ENCODE results near the gene CEP68. TPM values are rescaled to one million over a fixed set of nuclear protein-coding genes. Genes with fewer than 3 reads are reported as not detected.

CEP68 gene
- polyA plus RNA-seq, 1 donor from 2014 or later = 34.7 TPM

- no peak for TF ChIP-seq POLR2AphosphoS5 (IDR thresholded peaks at IDR 0.05)
- no peak for TF ChIP-seq MXI1 (conservative IDR thresholded peaks at IDR 0.05; ENCODE audit: poor library complexity, severe bottlenecking)
- no peak for TF ChIP-seq RAD21 (conservative IDR thresholded peaks at IDR 0.05)
- TF ChIP-seq REST (IDR thresholded peaks at IDR 0.05; ENCODE audit: borderline replicate concordance) = no peak
- no peak for TF ChIP-seq SMC3 (conservative IDR thresholded peaks at IDR 0.05; ENCODE audit: poor library complexity)
- no peak for TF ChIP-seq CTCF (IDR thresholded peaks at IDR 0.05; ENCODE audit: poor library complexity, severe bottlenecking)
- TF ChIP-seq EP300 (conservative IDR thresholded peaks at IDR 0.05; ENCODE audit: poor library complexity, severe bottlenecking) = no peak
- no peak for TF ChIP-seq EZH2 (IDR thresholded peaks at IDR 0.05; ENCODE audit: borderline replicate concordance, insufficient read depth, low read length, poor library complexity, severe bottlenecking)
- no peak for TF ChIP-seq TAF1 (IDR thresholded peaks at IDR 0.05; ENCODE audit: low read depth)
- Histone ChIP-seq H3K9ac (ENCODE audit: low read length) (no peak overlapping the region), H3K4me2 (ENCODE audit: low read length) (no peak overlapping the region), H3F3A (ENCODE audit: insufficient read depth, low read length, poor library complexity, severe bottlenecking) (no peaks in the 10 kb centered on the region), H3K9me2 (ENCODE audit: insufficient read depth, low read length) (no peaks in the 10 kb centered on the region), H3K27ac (ENCODE audit: low read length) (no peak overlapping the region), H3K36me3 (ENCODE audit: insufficient read depth, low read length) (no peaks in the 10 kb centered on the region), H3K9me3 (ENCODE audit: low read length) (no peaks in the 10 kb centered on the region), H3K27me3 (ENCODE audit: insufficient read depth, low read depth, low read length) (no peaks in the 10 kb centered on the region), H4K20me1 (ENCODE audit: insufficient read depth) (no peaks in the 10 kb centered on the region), H3K4me3 (ENCODE audit: low read length) (no peak overlapping the region), H3K79me2 (replicated peaks; ENCODE audit: insufficient read depth, low read length) (no peaks in the 10 kb centered on the region), H2AFZ (ENCODE audit: low read depth, low read length) (no peak overlapping the region)
Observed at GRCh38 chr2:65049010-65049639, 7.1 kb upstream of the CEP68 start.

GRCh38 chr2:65050931-65051330 is 5.3 kb upstream of the CEP68 start:
- Histone ChIP-seq H3K27ac (ENCODE audit: low read length) (no peak overlapping the region), H3K9ac (ENCODE audit: low read length) (no peak overlapping the region), H3K4me3 (ENCODE audit: low read length) (no peak overlapping the region), H3K27me3 (ENCODE audit: insufficient read depth, low read depth, low read length) (no peaks in the 10 kb centered on the region), H3K36me3 (ENCODE audit: insufficient read depth, low read length) (no peaks in the 10 kb centered on the region), H3K9me3 (ENCODE audit: low read length) (no peaks in the 10 kb centered on the region), H3K79me2 (replicated peaks; ENCODE audit: insufficient read depth, low read length) (no peaks in the 10 kb centered on the region), H4K20me1 (ENCODE audit: insufficient read depth) (no peaks in the 10 kb centered on the region), H3K4me2 (ENCODE audit: low read length) (no peak overlapping the region), H3F3A (ENCODE audit: insufficient read depth, low read length, poor library complexity, severe bottlenecking) (no peaks in the 10 kb centered on the region), H3K9me2 (ENCODE audit: insufficient read depth, low read length) (no peaks in the 10 kb centered on the region), H2AFZ (ENCODE audit: low read depth, low read length) (no peak overlapping the region)
- no peak for TF ChIP-seq SMC3 (conservative IDR thresholded peaks at IDR 0.05; ENCODE audit: poor library complexity)
- TF ChIP-seq REST (IDR thresholded peaks at IDR 0.05; ENCODE audit: borderline replicate concordance) = no peak
- TF ChIP-seq MXI1 (conservative IDR thresholded peaks at IDR 0.05; ENCODE audit: poor library complexity, severe bottlenecking) = no peak
- no peak for TF ChIP-seq RAD21 (conservative IDR thresholded peaks at IDR 0.05)
- TF ChIP-seq EZH2 (IDR thresholded peaks at IDR 0.05; ENCODE audit: borderline replicate concordance, insufficient read depth, low read length, poor library complexity, severe bottlenecking) = no peak
- TF ChIP-seq TAF1 (IDR thresholded peaks at IDR 0.05; ENCODE audit: low read depth) = no peak
- TF ChIP-seq POLR2AphosphoS5 (IDR thresholded peaks at IDR 0.05) = no peak
- no peak for TF ChIP-seq EP300 (conservative IDR thresholded peaks at IDR 0.05; ENCODE audit: poor library complexity, severe bottlenecking)
- TF ChIP-seq CTCF (IDR thresholded peaks at IDR 0.05; ENCODE audit: poor library complexity, severe bottlenecking) = no peak

Measured in neural cell (in vitro differentiated cells).